Measurements from ENCODE around the gene MYBPH.

MYBPH gene

DNA sequence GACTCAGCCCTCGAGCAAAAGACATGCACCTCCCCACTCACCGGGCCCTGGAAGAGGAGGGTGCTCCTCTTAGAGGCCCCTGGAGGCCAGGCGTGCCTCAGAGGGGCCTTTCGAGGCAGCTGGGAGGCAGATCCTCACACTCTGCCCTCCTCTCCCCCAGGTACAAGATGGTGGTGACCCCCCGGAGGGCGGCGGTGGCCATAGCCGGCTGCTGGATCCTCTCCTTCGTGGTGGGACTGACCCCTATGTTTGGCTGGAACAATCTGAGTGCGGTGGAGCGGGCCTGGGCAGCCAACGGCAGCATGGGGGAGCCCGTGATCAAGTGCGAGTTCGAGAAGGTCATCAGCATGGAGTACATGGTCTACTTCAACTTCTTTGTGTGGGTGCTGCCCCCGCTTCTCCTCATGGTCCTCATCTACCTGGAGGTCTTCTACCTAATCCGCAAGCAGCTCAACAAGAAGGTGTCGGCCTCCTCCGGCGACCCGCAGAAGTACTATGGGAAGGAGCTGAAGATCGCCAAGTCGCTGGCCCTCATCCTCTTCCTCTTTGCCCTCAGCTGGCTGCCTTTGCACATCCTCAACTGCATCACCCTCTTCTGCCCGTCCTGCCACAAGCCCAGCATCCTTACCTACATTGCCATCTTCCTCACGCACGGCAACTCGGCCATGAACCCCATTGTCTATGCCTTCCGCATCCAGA lies 10.4 kb downstream of the MYBPH start:
- no peak for DNase-seq

DNA sequence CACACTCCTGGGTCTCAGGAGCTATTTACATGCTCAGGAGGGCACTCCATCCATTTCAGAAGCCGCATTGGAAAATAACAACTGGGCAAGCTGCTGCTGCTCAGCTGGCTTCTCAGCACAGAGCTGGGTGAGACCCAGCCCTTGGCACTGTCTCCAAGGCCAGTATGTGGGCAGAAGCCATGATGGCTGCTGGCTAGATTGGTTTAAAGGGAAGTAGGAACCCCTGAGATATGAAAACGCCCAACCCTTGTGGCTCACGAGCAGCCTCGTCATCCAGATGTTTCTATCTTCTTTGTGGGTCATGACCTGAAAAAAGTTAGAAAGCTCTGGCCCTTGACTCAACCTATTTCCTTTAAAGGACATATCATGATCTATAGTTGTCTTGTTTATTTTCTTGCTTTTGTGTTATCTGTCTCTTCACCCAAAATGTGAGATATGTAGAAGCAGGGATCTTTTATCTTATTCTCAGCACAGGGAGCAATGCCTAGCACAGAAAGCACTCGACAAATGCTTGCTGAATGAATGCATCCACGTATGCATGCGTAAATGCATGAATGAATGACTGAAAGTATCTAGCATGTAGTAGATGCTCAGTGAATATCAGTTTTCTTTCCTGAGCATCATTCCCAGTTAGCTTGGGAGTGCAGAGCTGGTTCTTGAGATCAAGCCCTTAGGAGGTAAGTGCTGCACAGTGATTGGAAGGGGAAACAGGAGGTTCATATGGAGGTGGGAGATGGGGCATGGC lies 11.6 kb downstream of the MYBPH start:
- no peak for DNase-seq

DNA sequence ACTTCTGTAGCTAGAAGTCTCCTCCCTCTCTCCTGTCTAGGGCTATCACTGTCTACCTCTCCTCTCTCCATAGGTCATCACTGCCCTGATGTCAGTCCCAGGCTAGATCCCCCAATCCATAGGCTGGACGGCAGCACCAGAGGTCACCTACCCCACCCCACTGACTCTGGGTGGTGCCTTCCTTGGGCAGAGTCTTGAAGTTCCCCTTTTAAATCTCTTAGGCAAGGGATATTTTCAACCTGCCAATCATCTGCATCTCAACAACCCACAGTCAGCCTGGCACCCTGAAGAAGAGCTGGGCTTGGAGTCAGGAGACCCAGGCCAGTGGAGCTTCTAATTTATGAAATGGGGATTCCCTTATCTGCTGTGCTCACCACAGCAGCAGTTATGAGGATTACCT lies 13.2 kb downstream of the MYBPH start:
- no peak for DNase-seq

DNA sequence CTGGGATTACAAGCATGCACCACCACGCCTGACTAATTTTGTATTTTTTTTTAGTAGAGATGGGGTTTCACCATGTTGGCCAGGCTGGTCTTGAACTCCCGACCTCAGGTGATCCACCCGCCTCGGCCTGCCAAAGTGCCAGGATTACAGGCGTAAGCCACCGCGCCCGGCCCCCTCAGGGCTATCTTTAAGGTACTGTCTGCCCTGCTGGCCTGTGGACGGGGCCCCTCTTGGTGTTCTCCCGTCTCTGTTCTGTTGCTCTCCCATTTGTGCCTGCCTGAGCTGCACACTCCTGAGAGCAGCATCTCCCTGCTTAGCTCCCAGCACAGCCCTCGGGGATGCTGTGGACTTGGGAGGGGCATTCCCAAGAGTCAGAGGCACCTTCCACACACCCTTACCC lies 13.9 kb downstream of the MYBPH start:
- no peak for DNase-seq

DNA sequence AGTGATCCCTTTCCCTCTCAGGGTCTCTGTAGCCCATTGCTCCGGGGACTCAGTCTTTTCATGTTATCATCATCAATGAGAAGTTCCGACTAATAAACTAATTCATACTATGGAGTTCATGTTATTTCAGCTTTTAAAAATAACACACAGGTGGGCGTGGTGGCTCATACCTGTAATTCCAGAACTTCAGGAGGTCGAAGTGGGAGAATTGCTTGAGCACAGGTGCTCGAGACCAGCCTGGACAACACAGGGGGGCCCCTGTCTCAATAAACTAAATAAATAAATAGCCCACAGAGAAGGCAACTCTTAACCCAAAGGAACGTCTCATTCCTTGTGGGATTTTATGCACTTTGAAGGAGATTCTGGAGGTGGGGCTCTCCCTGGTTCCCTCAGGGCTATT lies 14.5 kb downstream of the MYBPH start:
- DNase-seq, result no peak

DNA sequence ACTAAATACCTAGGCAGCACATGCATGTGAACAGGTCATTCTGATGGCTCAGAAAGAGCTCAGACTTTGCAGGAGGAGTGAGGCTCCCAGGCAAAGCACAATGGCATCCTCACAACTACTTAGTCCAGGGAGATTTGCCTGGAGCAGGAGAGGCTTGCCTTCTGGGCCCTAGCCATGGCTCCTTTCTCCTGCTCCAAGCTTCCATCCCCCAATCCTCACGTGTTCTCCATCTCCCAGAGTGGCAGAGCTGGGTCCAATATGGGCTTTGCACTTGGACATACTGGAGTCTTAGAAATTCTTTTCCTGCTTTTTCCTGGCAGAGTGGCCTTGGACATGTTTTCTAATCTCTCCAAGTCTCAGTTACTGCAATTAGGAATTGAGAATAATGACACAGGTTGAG lies 15.8 kb downstream of the MYBPH start:
- DNase-seq, result no peak

DNA sequence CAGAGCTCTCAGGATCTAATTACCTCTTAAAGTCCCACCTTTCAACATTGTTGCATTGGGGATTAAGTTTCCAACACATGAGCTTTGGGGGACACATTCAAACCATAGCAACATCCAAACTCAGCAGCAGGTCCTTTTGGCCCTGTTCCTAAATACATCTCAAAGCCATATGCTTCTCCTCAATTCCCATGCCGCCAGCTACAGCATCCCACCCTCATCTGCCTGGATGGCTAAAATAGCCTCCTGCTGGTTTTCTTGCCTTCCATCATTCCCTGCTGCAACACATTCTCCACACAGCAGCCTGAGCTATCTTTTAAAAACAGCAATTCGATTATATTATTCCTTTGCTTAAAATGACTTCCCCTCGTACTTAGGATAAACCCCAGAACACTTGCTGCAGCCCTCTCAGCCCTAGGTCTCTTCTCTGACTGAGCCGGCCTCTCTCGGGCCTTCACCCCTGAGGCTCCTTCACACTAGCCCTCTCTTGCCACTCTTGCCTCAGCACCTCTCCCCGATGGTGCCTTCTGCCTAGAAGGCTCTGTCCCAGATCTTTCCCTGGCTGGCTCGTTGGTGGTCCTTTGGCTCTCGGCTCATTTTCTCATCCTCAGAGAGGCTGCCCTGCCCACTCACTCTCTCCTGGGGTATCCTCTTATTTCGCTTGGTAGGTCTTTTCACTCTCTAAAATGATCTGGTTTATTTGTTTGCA lies 16.5 kb downstream of the MYBPH start:
- no peak for DNase-seq

DNA sequence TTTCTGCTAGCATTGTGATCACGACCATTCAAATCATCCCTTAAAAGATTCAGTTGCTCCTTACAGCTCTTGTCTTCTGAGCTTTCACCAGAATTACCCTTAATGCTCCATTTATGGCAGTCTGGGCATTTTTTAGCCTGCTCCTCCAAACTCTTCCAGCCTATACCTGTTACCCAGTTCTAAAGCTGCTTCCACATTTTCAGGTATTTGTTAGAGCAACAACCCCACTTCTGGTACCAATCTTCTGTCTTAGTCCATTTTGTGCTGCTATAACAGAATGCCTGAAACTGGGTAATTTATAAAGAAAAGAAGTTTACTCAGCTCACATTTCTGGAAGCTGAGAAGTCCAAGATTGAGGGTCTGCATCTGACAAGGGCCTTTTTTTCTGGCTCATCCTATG lies 17.2 kb downstream of the MYBPH start:
- DNase-seq, result no peak

DNA sequence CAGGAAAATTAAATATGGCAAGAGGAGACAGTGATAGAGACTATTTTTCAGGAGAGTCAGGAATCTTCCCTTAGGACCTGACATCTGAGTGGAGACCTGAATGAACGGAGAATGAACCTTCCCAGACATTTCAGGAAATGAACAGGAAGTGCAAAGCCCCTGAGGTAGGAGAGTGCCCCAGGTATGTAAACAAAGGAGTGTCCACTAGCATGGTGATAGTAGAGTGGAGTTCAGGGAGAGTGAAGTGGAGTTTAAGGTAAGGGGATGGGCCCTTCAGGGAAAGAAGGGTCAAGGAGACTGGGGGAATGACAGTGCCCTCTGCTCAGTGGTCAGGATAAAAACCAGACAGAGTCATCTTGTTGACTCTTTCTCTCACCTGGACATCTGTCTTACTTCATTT lies 19.3 kb downstream of the MYBPH start:
- no peak for DNase-seq

DNA sequence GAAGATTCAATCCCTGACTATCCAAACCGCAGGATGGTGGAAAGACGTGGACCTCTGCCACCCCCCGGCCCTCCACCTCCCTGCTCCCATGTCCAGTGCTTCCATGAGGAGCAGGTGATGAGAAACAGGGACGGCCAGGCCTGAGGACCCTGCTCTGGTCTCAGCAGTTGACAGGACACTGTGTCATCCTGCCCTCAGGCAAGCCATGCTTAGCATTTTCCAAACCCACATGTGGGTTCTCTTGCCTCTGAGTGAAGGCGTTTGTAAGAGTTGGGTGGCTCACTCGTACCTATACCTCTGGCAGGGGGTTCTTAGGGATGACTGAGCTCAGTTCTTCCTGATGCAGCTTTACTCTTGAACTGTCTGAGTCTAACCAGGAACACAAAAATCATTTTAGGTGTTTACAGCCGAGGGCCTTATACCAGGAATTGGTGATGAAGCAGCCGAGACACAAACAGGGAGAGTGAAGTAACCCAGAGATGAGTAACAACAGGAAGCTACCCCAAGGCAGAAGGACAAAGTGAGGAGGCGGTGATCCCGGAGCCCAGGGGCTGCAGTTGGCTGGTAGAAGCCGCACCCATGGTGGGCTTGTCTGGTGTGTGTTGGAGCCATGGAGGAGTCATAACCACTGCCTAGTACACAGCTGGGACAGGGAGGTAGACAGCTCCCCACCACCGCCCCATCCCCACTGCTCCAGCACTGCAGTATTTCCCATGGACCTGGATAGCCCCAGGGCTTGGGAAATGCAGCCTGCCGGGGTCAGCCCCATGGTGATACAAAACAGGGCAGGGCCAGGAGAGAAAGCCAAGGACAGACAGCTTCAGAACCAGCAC lies 21.4 kb downstream of the MYBPH start:
- DNase-seq, result no peak

DNA sequence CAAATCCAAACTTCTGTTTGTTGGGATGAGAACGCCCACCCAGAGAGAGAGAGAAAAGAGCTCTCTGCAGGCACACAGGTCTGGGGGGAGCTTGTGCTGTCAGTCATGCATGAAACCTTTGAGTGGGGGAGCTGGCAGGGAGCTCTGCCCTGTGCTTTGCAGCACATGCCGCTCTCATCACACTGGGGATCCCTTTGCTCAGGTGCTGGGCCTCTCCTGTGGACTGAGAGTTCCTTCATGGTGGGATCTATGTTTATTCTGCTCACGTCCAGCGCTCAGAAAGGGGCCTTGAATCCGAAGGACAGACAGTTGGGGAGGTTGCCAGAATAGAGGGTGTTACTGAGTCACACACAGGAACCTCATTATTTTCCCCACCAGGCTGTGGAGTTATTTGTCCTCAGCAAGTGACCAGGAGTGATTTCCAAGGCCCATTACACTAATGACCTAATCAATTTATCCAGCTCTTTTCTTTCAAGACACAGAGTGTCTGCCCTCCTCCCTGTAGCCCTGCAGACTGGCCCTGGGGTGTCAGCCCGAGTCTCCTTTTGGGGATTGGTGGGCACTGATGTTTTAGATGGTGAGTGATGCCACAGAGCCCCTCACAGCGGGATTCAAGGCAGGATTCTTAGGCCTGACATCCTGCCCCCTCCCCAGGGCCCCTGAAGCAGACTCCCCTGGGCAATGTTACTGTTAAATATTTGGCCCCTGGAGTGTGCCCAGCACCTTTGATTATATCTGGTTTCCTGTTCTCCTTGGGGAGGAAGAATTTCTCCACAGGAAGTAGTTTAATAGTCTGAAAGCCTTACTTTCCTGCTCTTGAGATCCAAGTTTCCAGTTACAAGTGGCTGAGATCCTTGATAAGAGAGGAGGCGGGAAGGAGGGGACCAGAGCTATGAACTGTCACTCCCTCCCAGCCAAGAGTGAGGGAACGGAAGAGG lies 22.3 kb downstream of the MYBPH start:
- DNase-seq, result no peak

DNA sequence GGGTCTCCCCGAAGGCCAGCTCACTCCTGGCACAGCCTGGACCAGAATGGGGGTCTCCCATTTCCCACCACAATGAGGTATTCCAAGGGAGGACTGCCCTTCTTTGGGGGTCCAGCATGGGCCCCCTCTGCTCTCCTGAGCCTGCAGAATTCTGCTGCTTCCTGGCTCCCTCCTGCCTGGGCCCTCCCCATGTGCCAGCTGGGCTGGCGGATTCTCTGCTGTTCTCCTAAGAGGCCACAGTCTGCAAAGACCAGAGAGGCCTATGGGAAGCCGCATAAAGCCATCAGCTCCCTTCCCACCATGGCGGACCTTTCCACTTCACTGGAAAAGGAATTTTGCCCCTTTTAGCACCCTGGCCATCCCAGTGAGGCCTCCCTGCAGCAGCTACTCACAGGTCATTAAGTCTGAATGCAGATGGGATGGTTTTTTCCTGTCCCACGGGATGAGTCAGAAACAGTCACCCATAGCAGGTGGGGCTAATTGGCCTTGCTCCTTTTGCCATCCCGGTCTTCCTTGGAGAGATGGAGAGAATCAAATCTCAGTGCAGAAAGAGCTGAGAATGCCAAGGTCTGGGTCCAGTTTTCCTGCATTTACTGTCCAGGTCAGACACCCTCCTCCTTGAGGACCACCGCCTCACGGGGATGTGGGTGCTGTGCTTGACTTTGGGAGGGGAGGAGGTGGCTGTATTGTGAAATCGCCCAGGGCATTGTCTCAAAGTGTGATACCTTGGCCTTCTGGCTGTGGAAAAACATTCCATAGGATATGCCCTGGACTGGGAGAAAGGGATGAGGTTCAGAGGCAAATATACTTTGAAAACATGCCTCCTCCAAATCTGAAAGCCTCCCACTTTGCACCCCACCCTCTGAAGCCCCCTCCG lies 23.2 kb downstream of the MYBPH start:
- DNase-seq, result no peak

DNA sequence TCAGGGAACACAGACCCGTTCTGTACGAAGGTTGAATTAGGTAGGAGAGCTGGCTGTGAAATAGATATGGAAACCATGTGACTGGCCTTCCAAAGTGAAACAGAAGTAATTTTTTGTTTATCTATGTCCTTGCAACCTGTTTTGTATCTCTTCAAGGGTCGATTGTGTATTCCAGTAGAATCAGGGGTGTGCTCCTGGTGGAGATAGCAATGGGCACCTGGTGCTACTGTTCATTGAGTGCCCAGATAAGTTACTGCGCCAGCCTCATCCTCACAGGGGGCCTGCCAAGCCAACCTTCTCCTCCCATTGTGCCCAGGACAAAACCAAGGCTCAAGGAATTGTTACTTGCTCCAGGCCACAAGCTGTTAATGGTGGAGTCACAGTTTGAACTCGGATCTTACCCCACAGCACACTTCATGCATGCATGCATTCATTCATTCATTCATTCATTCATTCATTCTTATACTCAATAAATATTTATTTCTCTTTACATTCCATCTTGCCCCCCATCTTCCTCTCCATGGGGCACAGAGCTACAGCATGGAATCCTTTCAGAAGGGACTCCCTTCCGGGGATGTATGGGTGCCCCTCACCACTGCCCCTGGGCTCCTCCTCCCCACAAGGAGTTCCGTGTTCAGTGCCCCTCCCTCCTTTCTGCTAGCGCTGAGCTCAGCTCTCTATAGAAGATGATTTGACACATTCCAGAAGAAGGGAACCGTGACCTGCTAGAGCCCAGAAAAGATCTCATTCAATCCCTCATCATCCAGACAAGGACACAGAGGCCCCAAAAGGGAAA lies 24.1 kb downstream of the MYBPH start:
- no peak for DNase-seq

DNA sequence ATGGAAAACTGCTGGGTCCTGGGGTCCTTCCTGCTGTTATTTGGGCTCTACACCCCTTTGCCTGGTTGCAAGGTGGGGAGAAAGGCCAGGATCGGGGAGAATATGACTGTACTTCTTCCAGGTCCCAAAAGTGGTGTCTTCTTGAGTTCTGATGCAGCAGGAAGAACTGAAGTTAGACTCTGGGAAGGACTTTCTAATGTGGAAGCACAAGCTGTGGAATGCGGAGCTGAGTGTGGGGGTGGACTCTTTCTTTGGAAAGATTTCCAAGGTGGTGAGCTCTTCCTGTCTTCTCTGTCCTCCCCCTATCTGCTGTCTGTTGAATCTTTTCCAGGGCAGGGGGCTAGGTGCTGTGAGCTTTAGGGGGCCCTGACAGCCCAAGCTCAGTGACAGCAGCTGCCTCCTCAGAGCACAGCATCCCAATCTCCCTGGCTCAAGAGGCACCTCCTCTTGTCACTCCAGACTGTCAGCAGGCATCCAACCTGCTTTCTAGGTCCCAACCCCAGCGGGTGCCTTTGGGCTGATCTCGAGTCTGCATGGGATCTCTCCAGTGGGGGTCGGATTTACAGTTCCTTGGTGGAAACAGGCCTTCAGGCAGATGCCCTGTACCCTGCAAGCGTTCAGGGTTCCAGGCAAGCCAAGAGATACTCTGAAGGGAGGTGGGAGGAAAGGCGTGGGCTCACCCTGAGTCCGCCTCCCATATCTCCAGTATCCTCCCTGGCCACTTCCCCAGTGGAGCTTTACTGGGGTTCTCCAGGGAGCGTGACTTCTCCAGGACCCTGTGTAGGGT lies 24.9 kb downstream of the MYBPH start:
- DNase-seq, result no peak

DNA sequence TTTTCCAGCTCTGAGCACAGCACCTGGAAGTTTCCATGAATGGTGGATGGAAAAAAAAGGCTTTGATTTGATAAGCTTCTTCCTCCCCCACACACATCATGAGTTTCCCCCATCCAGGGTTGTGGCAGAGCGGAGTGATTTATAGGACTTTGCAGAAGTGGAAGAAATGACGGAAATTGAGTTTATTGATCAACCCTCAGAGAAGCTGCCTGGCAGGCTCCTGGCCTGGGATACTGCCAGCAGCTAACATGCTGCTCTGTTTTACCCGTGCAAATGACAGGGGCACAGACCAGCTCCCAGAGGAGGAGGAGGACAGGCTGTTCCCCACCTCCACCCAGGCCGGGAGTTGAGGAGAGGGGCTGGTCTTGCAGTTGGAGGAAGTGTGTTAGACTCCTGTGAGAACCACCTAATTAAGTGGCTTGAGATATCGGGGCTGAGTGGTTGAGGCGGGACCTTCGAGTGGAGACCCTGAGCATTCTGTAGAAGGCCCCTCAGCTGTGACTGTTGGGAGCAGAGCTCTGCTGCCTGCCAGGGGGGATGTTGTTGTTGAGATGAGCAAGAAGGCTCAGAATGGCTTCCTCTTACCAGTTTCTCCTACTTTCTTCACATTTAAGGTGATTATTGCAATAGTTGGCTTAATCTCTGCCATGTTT lies 26.3 kb downstream of the MYBPH start:
- no peak for DNase-seq

DNA sequence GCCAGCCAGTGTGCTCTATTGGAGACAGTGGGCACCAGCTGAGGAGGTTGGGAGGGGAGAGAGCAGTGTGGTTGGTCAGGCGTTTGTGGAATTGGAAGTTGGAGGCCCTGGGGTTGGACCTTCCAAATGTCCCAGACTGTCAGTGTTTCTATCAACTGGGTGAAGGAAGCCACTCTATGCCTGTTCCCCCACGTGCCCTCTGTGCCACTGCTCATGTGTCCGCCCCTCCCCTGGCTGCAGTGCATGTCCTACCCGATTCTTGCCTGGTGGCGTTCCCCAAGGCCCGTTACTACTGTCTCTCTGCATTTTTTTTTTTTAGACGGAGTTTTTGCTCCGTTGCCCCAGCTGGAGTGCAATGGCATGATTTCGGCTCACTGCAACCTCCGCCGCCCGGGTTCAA lies 27.0 kb downstream of the MYBPH start:
- DNase-seq, result no peak

DNA sequence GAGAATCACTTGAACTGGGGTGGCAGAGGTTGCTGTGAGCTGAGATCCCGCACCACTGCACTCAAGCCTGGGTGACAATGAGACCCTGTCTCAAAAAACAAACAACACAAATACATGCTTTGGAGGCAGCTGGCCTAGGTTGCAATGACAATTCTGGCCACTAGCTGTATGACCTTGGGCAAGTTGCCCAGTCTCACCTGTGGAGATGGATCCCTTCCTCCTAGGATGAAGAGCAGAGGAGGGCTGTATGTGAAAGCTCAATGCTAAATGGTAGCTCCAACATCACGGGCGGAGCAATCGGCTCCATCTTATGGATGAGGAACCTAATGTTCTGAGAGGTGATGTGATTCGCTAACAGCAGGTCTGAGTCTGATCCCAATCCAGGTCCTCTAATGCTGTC lies 27.5 kb downstream of the MYBPH start:
- no peak for DNase-seq

DNA sequence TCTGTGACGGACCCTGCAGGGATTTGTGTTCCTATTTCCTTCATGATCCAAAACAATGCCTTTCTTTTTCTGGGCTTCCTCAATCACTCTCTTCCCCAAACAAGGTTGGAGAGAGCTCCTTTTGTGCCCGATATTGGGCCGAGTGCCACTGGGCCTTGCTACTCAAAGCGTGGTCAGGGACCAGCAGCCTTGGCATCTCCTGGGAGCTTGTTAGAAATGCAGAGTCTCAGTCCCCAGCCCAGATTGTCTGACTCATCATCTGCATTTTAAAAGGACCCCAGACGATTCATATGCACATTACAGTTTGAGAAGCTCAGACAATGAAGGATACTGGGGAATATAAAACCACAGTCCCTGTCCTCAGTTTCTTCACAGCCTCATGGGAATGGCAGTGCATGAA lies 28.2 kb downstream of the MYBPH start:
- DNase-seq, result no peak

DNA sequence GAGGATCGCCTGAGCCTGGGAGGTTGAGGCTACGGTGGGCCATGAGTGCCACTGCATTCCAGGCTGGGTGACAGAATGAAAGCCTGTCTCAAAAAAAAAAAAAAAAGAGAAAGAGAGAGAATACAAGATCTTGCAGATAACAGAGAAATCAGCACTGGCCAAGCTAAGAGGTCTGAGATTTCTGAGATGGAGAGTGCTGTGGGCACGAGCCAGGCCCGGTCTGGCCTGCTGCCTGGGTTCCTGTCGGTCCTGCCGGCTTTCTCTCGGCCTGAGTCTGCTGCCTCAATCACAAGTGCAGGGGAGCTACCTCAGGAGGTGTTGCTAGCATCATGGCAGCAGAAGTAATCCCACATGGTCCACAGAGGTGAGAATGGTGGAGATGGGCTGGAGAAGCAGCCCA lies 29.1 kb downstream of the MYBPH start:
- no peak for DNase-seq

All from CD4-positive, alpha-beta T cell treated with Interleukin-21 for 1 hour (primary cell).